Non-pigmented ciliary epithelial cell (primary cell): ENCODE data around the gene FRMD8.
A peak's percentile ranks its signal among the peaks of the same experiment; 100 is the strongest.

Experiments used
- DNase-seq: peaks from one replicate; pipeline ENCODE4 v3.0.0-alpha.2; 2010; ENCODE audit warnings: low read depth

Gene FRMD8, protein sequence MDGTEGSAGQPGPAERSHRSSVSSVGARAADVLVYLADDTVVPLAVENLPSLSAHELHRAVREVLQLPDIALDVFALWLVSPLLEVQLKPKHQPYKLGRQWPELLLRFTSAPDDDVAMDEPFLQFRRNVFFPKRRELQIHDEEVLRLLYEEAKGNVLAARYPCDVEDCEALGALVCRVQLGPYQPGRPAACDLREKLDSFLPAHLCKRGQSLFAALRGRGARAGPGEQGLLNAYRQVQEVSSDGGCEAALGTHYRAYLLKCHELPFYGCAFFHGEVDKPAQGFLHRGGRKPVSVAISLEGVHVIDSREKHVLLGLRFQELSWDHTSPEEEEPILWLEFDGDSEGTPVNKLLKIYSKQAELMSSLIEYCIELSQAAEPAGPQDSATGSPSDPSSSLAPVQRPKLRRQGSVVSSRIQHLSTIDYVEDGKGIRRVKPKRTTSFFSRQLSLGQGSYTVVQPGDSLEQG

GRCh38 chr11:65386307-65387140 lies at the start of gene FRMD8:
TSS of gene FRMD8 (plus strand) at chr11:65386637. CDS start at chr11:65387037, 400 bp downstream.
- no peak for DNase-seq

- no peak for DNase-seq
Measured at GRCh38 chr11:65338676-65339075, 47.8 kb upstream of the FRMD8 start.

DNA sequence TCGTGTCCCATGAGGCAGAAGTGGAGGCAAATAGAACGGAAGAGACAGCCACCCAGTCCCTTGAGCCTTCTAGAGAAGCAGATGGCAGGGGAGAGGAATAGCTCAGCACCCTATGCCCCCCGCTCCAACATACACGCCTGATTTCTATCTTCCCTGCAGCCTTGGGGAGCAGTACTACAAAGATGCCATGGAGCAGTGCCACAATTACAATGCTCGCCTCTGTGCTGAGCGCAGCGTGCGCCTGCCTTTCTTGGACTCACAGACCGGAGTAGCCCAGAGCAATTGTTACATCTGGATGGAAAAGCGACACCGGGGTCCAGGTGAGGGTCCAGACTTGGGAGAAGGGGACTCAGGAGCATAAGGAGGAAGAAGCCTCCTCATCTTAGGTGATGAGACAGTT lies 46.2 kb upstream of the FRMD8 start:
- DNase-seq = no peak

GRCh38 chr11:65341856-65342255 lies 44.6 kb upstream of the FRMD8 start:
- no peak for DNase-seq

DNA sequence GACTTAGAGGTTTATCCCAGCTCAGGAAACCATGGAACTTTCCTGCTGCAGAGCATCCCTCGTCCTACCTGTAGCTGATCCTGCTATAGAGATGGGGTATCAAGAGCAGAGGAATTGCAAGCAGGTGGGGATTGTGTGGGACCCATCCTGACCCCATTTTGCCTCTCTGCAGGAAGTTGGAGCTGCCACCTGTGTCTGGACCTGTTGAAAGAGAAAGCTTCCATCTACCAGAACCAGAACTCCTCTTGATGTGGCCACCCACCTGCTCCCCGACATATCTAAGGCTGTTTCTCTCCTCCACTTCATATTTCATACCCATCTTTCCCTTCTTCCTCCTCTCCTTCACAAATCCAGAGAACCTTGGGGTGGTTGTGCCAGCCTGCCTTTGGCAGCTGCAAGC lies 34.9 kb upstream of the FRMD8 start:
- DNase-seq = no peak

DNA sequence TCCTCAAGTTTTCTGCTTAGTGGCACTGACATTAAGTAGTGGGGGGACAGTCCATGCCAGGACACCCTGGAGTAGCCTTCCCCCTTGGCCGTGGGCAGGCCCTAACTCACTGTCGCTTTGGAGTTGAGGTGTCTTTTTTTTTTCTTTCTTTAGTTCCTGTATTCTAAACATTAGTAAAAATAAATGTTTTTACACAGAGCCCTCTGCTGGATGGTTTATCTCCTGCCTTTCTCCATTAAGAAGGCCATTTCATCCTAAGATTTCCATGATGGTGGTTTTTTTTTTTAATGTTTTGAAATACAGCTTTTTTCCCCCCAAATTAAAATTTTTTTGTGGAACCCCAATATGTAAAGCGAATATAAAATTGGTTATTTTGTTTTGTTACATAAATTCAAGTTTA lies 33.7 kb upstream of the FRMD8 start:
- DNase-seq = no peak

- DNase-seq = no peak
Measured at GRCh38 chr11:65353376-65353775, 33.1 kb upstream of the FRMD8 start.

GRCh38 chr11:65353900-65354264 lies 32.6 kb upstream of the FRMD8 start:
- DNase-seq = no peak

DNA sequence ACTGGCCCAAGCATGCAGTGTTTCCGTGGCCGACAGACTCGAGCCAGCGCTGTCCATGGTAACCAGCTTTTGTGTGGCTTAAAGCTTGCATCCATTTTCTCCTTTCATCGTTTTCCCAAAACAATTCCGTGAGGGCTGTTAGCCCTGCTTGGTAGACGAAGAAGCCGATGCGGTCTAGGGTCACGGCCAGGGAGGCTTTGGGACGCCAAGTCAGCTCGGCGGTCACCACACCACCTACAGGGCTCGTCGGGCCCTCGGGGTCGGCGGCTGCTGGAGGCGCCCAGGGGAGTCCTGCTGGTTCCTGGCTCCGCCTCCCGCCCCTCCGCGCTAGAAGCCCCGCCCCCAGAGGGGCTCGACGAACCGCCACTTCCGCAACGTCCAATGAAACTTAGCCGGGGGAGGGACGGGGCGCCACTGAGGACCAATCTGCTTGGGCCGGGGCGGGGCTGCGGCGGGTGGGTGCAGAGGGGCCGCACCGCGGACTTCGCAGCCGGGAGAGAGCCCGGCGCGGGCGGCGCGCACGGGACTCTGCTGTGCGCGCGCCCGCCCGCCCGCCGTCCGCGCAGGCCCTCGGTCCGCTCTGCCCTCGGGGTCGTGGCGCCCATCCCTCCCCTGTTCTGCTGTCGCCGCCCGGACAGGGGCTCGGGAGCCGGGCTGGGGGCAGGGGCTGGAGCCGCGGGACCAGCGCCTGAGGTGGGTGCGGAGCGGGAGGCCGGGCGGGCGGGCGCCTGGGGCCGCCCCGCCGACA lies 32.0 kb upstream of the FRMD8 start, which contains the start of gene TIGD3:
TSS of gene TIGD3 (plus strand) at position 487 of the 748 bp plus-strand sequence. CDS start 1,058 bp downstream, outside the sequence.
- DNase-seq = peak; percentile 55

GRCh38 chr11:65355013-65355775 lies 31.2 kb upstream of the FRMD8 start:
- no peak for DNase-seq

DNA sequence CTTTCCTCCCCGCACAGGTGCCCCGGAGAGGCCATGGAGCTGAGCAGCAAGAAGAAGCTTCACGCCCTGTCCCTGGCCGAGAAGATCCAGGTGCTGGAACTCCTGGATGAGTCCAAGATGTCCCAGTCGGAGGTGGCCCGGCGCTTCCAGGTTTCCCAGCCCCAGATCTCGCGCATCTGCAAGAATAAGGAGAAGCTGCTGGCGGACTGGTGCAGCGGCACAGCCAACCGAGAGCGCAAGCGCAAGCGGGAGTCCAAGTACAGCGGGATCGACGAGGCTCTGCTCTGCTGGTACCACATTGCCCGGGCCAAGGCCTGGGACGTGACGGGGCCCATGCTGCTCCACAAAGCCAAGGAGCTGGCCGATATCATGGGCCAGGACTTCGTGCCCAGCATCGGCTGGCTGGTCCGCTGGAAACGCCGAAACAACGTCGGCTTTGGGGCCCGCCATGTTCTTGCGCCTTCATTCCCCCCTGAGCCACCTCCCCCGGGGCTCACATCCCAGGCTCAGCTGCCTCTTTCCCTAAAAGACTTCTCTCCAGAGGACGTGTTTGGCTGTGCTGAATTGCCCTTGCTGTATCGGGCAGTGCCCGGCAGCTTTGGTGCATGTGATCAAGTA lies 30.6 kb upstream of the FRMD8 start:
- DNase-seq = no peak

DNA sequence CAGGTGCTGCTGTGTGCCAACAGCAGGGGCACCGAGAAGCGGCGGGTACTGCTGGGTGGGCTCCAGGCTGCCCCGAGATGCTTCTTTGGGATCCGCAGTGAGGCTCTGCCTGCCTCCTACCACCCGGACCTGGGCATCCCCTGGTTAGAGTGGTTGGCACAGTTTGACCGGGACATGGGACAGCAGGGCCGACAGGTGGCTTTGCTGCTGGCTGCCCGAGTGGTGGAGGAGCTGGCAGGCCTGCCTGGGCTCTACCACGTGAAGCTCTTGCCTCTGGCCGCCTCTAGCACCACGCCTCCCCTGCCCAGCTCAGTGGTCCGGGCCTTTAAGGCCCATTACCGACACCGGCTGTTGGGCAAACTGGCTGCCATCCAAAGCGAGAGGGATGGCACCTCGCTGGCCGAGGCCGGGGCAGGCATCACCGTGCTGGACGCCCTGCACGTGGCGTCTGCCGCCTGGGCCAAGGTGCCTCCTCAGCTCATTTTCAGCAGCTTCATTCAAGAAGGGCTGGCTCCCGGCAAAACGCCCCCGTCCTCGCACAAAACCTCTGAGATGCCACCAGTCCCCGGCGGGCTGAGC lies 30.0 kb upstream of the FRMD8 start:
- DNase-seq = no peak

GRCh38 chr11:65357856-65358356 lies 28.5 kb upstream of the FRMD8 start:
- no peak for DNase-seq

DNA sequence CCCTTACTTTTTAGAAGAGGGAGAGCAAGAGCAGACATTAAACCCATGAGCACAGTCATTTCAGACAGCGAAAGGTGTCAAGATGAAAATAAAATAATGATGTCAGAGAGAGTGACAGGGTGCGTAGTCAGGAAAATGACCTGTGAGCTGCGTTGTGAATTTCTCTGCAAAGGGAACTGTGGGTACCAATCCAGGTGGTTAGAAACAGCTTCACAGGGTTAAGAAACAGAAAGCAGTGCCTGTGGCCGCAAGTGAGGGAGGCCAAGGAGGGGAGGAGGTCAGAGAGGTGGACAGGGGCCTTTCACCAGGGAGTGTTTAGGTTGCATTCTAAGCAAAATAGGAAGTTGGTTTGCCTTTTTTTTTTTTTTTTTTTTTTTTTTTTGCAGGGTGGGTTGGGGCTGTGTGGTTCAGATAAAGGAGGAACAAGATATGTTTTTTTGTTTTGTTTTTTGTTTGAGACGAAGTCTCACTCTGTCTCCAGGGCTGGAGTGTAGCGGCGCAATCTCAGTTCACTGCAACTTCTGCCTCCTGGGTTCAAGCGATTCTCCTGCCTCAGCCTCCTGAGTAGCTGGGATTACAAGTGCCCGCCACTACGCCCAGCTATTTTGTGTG lies 24.0 kb upstream of the FRMD8 start:
- no peak for DNase-seq

GRCh38 chr11:65362966-65363365 lies 23.5 kb upstream of the FRMD8 start:
- no peak for DNase-seq

GRCh38 chr11:65363770-65364169 lies 22.7 kb upstream of the FRMD8 start:
- DNase-seq = no peak

DNA sequence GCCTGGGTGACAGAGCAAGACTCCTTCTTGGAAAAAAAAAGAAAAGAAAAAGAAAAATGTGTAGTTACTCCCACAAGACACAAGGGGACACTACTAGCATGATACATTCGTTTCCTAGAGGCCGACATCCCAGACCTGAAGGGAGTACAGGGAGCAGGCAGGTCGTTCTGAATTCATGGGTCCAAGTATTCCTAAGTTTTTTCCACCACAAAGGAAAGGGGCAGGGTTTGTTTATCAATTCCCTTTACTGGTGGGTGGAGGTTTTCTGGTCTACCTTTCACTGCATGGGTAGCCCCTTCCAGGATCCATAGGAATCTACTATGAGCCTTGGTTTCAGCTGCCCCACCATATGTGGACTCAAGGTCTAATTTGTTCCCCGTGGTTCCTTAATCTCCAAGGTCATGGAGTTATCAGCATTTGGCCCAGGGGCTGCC lies 20.1 kb upstream of the FRMD8 start:
- DNase-seq = peak; percentile 56

DNA sequence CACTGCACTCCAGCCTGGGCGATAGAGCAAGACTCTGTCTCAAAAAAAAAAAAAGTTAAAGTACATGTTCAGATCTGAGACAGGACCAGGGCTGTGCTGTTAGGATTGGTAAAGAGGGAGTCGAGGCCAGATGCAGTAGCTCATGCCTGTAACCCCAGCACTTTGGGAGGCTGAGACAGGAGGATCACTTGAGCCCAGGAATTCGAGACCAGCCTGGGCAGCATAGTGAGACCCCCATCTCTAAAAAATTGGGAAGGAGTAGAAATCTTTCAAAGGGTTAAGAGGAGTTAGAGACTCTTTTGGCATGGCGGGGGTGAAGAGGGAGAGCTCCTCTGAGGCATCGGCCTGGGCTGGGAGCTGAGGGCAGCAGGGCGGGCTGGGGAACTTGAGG lies 15.8 kb upstream of the FRMD8 start:
- no peak for DNase-seq

DNA sequence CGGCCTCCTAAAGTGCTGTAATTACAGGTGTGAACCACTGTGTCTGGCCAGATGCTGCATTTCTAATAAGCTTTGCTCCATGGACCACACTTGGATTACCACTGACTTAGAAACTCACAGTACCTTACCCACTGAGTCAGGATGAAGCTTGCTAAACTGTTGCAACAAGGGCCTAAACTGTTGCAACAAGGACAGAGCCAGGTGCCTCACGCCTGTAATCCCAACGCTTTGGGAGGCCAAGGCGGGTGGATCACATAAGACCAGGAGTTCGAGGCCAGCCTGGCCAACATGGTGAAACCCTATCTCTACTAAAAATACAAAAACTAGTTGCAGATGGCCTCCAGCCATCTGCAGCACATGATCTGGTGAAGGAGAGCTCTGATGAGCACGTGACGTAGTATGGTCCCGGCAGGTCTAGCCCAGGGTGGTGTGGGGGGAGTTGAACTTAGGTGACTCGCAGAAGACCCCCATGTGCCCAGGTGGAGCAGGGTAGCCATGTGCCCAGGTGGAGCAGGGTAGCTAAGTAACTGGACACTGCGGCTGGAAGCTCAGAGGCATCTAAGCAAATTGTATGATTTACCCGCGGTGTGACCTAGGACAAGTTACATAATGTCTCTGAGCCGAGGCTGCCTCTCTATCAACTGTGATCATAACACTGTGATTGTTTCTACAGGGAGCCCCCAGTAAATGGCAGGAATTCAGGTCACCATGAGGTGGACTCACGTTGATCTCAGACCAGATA lies 12.4 kb upstream of the FRMD8 start:
- no peak for DNase-seq
